ENCODE results near the gene HOMER2. TPM values are rescaled to one million over a fixed set of nuclear protein-coding genes. Genes with fewer than 3 reads are reported as not detected.

HOMER2 gene
- total and polyA plus RNA-seq, 2 experiments from 2014 or later: 10.8 to 23.9 TPM

DNA sequence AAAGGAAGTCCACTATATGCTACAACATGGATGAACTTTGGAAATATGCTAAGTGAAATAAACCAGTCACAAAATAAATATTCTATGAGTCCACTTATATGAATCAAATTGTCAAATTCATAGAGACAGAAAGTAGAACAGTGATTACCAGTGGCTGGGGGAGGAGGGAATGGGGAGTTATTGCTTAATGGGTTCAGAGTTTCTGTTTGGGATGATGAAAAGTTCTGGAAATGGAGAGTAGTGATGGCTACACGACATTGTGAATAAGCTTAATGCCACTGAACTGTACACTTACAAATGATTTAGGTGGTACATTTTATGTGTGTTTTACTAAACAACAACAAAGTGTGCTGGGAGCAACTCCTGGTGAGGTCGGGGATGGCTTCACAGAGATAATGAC, 38.1 kb downstream of the HOMER2 start:
- no peaks in the 10 kb centered on the region for H3K36me3 ChIP-seq (ENCODE audit: insufficient read depth)
- no peaks in the 10 kb centered on the region for H3K9me2 ChIP-seq (ENCODE audit: insufficient read depth)
- H3K27me3 ChIP-seq (ENCODE audit: insufficient read depth): no peaks in the 10 kb centered on the region
- H3K4me3 ChIP-seq: no peak overlapping the region
- H2AFZ ChIP-seq: no peak overlapping the region
- no peaks in the 10 kb centered on the region for H3F3A ChIP-seq (replicated peaks; ENCODE audit: low read depth)
- no peaks in the 10 kb centered on the region for H4K20me1 ChIP-seq (replicated peaks; ENCODE audit: insufficient read depth)
- Mint-ChIP-seq H3K36me3 (ENCODE audit: low read depth) (peaks cover 2% of the 10 kb centered on the region; the same call in 2 of the 3 replicates), H3K27me3 (ENCODE audit: insufficient read depth, low read depth, poor library complexity) (peaks cover 5% of the 10 kb centered on the region), H3K9me3 (peaks cover 3% of the 10 kb centered on the region), H3K4me3 (no peak overlapping the region), H3K4me1 (no peaks in the 10 kb centered on the region; the same call in 2 of the 3 replicates), H3K27ac (no peak overlapping the region)
- H3K4me2 ChIP-seq: no peak overlapping the region
- DNase-seq (ENCODE audit: low spot score) (no peak), ATAC-seq (no peak)
- no peak for TF ChIP-seq CREB1 (CRISPR knock-in tag; IDR thresholded peaks at IDR 0.05; ENCODE audit: low read depth)
- TF ChIP-seq ZNF114 (CRISPR knock-in tag; IDR thresholded peaks at IDR 0.05): no peak
- TF ChIP-seq, protein P1, sequence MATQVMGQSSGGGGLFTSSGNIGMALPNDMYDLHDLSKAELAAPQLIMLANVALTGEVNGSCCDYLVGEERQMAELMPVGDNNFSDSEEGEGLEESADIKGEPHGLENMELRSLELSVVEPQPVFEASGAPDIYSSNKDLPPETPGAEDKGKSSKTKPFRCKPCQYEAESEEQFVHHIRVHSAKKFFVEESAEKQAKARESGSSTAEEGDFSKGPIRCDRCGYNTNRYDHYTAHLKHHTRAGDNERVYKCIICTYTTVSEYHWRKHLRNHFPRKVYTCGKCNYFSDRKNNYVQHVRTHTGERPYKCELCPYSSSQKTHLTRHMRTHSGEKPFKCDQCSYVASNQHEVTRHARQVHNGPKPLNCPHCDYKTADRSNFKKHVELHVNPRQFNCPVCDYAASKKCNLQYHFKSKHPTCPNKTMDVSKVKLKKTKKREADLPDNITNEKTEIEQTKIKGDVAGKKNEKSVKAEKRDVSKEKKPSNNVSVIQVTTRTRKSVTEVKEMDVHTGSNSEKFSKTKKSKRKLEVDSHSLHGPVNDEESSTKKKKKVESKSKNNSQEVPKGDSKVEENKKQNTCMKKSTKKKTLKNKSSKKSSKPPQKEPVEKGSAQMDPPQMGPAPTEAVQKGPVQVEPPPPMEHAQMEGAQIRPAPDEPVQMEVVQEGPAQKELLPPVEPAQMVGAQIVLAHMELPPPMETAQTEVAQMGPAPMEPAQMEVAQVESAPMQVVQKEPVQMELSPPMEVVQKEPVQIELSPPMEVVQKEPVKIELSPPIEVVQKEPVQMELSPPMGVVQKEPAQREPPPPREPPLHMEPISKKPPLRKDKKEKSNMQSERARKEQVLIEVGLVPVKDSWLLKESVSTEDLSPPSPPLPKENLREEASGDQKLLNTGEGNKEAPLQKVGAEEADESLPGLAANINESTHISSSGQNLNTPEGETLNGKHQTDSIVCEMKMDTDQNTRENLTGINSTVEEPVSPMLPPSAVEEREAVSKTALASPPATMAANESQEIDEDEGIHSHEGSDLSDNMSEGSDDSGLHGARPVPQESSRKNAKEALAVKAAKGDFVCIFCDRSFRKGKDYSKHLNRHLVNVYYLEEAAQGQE (IDR thresholded peaks at IDR 0.05; ENCODE audit: unreplicated experiment): no peak
- no peak for TF ChIP-seq NANOG (IDR thresholded peaks at IDR 0.05; ENCODE audit: borderline replicate concordance)
- TF ChIP-seq CTCF (conservative IDR thresholded peaks at IDR 0.05; ENCODE audit: low read depth in 2 of 2): no peak
- no peak for TF ChIP-seq ZNF331 (CRISPR knock-in tag; IDR thresholded peaks at IDR 0.05; ENCODE audit: low read depth)
- TF ChIP-seq ETS1 (IDR thresholded peaks at IDR 0.05): no peak
- TF ChIP-seq EZH2 (IDR thresholded peaks at IDR 0.05; ENCODE audit: low read depth, unreplicated experiment): no peak
- no peak for TF ChIP-seq EZH2phosphoT487 (IDR thresholded peaks at IDR 0.05; ENCODE audit: unreplicated experiment)
- no peak for TF ChIP-seq STAT1 (IDR thresholded peaks at IDR 0.05; ENCODE audit: unreplicated experiment)
- no peak for TF ChIP-seq POLR2AphosphoS5 (IDR thresholded peaks at IDR 0.05; ENCODE audit: low read depth)
- no peak for TF ChIP-seq JUNB (IDR thresholded peaks at IDR 0.05; ENCODE audit: unreplicated experiment)
- no peaks in the 10 kb centered on the region for H3K79me2 ChIP-seq (replicated peaks; ENCODE audit: insufficient read depth)
- no peaks in the 10 kb centered on the region for H3K4me1 ChIP-seq (ENCODE audit: insufficient read depth)
- no peak overlapping the region for H3K27ac ChIP-seq (ENCODE audit: low read depth)

Data from GM23338 (cell line).